Astrocyte (in vitro differentiated cells and primary cell): ENCODE measurements around the gene CRLF1.

Experiments used
- EZH2 ChIP-seq: IDR thresholded peaks from 2 replicates; pipeline ENCODE4 v1.6.1; 2012; ENCODE audit warnings: mild to moderate bottlenecking, low read length, inconsistent platforms; ENCODE audit not compliant: insufficient read depth
- TF ChIP-seq, protein P1 (sequence below): IDR thresholded peaks from 2 replicates; pipeline ENCODE4 v1.5.1; 2011; ENCODE audit warnings: low read depth, mild to moderate bottlenecking, inconsistent platforms, low read length, moderate library complexity; ENCODE audit not compliant: insufficient read depth

DNA sequence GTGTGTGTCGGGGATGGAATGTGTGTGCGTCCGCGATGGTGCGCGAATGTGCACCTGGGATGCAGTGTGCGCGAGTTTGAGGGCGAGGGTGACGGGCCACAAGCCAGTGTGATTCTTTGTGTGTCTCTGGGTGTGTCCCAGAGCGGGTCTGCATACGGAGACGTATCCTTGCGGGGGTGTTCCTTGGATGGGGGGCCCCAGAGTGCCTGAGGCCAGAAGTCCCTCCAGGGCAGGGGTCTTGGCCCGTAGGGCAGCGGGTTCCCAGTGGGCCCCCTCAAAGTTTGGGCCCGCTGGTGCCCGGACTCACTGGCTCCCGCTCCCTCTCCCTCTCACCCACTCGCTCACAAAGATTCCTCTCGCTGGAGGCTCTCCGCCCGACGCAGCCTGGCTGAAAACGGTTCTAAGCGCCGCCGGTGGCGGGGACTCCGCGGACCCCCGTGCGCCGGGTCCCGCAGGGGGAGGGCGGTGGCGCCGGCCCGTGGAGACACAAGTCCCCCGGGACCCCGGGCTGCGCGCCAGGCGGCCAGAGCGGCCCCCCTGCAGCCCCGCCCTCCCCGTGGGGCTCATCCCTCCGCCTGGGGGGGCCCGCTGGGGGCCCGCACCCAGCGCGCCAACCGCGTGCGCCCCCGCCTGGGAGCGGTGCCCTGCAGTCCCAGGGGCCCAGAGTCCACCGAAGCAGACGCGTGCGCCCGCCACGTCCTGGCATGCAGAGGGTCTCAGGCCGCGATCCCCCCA lies 886 bp downstream of the CRLF1 start:
- TF ChIP-seq, protein P1, sequence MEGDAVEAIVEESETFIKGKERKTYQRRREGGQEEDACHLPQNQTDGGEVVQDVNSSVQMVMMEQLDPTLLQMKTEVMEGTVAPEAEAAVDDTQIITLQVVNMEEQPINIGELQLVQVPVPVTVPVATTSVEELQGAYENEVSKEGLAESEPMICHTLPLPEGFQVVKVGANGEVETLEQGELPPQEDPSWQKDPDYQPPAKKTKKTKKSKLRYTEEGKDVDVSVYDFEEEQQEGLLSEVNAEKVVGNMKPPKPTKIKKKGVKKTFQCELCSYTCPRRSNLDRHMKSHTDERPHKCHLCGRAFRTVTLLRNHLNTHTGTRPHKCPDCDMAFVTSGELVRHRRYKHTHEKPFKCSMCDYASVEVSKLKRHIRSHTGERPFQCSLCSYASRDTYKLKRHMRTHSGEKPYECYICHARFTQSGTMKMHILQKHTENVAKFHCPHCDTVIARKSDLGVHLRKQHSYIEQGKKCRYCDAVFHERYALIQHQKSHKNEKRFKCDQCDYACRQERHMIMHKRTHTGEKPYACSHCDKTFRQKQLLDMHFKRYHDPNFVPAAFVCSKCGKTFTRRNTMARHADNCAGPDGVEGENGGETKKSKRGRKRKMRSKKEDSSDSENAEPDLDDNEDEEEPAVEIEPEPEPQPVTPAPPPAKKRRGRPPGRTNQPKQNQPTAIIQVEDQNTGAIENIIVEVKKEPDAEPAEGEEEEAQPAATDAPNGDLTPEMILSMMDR, result no peak
- no peak for TF ChIP-seq EZH2
